Measurements from ENCODE around the gene HS6ST3. TPM values are rescaled to one million over a fixed set of nuclear protein-coding genes. Genes with fewer than 3 reads are reported as not detected.

HS6ST3 gene
- total RNA-seq, 1 donor from 2014 or later, result 4.7 TPM

DNA sequence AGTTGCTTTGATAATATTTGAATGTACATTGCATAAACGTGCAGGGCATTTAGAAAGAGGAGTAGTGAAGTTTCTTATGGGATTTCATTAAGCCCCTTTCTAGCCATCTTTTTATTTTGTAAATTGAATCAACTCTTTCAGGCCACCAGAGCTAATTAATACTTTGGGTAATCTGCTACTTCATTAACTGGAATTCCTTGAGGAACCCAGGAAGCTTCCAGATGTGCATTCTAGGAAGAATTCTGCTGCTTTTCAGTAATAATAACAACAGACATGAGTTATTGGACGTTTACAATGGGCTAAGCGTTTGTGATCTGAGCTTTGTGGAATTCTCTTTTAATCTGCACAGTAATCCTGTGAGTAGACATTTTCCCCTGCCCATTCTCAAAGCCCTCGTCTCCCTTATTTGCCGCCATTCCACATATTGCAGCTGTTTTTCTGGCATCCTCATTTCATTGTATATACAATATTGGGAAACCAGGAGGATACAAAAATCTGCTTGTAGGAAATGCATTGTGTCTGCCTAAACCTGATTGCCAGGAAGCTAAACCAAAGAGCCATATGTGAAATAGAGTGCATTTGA, 103.9 kb downstream of the HS6ST3 start:
- H3K9me3 Mint-ChIP-seq, result no peaks in the 10 kb centered on the region
- no peaks in the 10 kb centered on the region for H3K27me3 Mint-ChIP-seq
- DNase-seq (ENCODE audit: extremely low spot score, unreplicated experiment), result no peak
- H3K4me3 Mint-ChIP-seq, result no peak overlapping the region
- no peaks in the 10 kb centered on the region for H3K4me1 Mint-ChIP-seq (ENCODE audit: unreplicated experiment)
- H3K36me3 Mint-ChIP-seq, result no peaks in the 10 kb centered on the region
- TF ChIP-seq CTCF (conservative IDR thresholded peaks at IDR 0.05), result no peak
- no peak overlapping the region for H3K27ac Mint-ChIP-seq

- TF ChIP-seq CTCF (conservative IDR thresholded peaks at IDR 0.05), result no peak
- no peak for DNase-seq (ENCODE audit: extremely low spot score, unreplicated experiment)
- H3K4me1 Mint-ChIP-seq (ENCODE audit: unreplicated experiment), result no peaks in the 10 kb centered on the region
- H3K27ac Mint-ChIP-seq, result no peak overlapping the region
- H3K36me3 Mint-ChIP-seq, result no peaks in the 10 kb centered on the region
- H3K27me3 Mint-ChIP-seq, result no peaks in the 10 kb centered on the region
- H3K4me3 Mint-ChIP-seq, result no peak overlapping the region
- H3K9me3 Mint-ChIP-seq, result no peaks in the 10 kb centered on the region
These were observed 108.1 kb downstream of the HS6ST3 start for GRCh38 chr13:96198038-96198437.

DNA sequence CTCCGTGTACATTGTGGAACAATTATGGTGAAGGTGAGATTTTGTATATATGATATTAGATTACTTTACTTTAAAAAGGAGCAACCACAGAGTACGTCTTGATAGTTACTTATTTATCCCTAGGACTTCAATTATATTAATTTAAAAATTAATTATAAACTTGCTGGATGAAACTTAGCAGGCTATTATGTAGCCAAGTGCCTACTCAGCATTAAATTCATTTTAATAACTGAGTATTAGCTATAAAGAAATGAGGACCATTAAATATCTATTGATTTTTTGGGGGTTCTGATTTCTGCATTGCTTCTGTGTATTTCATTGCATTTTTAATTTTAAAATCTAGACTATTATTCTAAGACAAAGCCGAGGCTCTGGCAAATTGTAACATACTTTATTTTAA, 109.4 kb downstream of the HS6ST3 start:
- Mint-ChIP-seq H3K27ac (no peak overlapping the region), H3K27me3 (no peaks in the 10 kb centered on the region), H3K4me3 (no peak overlapping the region), H3K4me1 (ENCODE audit: unreplicated experiment) (no peaks in the 10 kb centered on the region), H3K9me3 (no peaks in the 10 kb centered on the region), H3K36me3 (no peaks in the 10 kb centered on the region)
- DNase-seq (ENCODE audit: extremely low spot score, unreplicated experiment), result no peak
- TF ChIP-seq CTCF (conservative IDR thresholded peaks at IDR 0.05), result no peak

DNA sequence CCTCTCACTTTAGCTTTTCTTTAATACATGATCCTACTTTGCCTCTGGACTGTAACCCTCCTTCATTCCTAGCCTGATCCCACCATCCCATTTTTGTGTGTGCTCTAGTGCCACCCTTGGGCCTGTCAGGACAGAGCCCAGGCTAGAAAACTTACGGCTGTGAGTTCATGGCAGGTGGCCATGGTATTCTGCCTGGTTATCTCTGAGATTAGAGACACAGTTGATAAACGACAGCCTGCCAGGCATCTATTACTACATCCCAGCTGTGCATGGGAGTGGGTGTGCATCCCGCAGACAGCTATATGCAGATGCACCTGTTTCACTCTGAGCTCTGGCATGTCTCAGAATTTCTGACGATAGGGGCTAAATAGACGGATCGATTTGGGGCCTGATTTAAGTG, 110.9 kb downstream of the HS6ST3 start:
- Mint-ChIP-seq H3K9me3 (no peaks in the 10 kb centered on the region), H3K36me3 (no peaks in the 10 kb centered on the region), H3K27ac (no peak overlapping the region), H3K4me3 (no peak overlapping the region), H3K27me3 (no peaks in the 10 kb centered on the region), H3K4me1 (ENCODE audit: unreplicated experiment) (no peaks in the 10 kb centered on the region)
- TF ChIP-seq CTCF (conservative IDR thresholded peaks at IDR 0.05), result no peak
- no peak for DNase-seq (ENCODE audit: extremely low spot score, unreplicated experiment)

- Mint-ChIP-seq H3K4me1 (ENCODE audit: unreplicated experiment) (no peaks in the 10 kb centered on the region), H3K9me3 (no peaks in the 10 kb centered on the region), H3K4me3 (no peak overlapping the region), H3K27ac (no peak overlapping the region), H3K36me3 (no peaks in the 10 kb centered on the region), H3K27me3 (no peaks in the 10 kb centered on the region)
- no peak for TF ChIP-seq CTCF (conservative IDR thresholded peaks at IDR 0.05)
- no peak for DNase-seq (ENCODE audit: extremely low spot score, unreplicated experiment)
These were observed 112.4 kb downstream of the HS6ST3 start for GRCh38 chr13:96202315-96202714.

GRCh38 chr13:96203471-96203870, 113.6 kb downstream of the HS6ST3 start:
- H3K36me3 Mint-ChIP-seq, result no peaks in the 10 kb centered on the region
- no peak overlapping the region for H3K27ac Mint-ChIP-seq
- no peaks in the 10 kb centered on the region for H3K4me1 Mint-ChIP-seq (ENCODE audit: unreplicated experiment)
- DNase-seq (ENCODE audit: extremely low spot score, unreplicated experiment), result no peak
- H3K9me3 Mint-ChIP-seq, result no peaks in the 10 kb centered on the region
- no peak for TF ChIP-seq CTCF (conservative IDR thresholded peaks at IDR 0.05)
- no peaks in the 10 kb centered on the region for H3K27me3 Mint-ChIP-seq
- H3K4me3 Mint-ChIP-seq, result no peak overlapping the region
